ENCODE results near the gene KIF26B.
A peak's percentile ranks its signal among the peaks of the same experiment; 100 is the strongest.

The KIF26B gene

DNA sequence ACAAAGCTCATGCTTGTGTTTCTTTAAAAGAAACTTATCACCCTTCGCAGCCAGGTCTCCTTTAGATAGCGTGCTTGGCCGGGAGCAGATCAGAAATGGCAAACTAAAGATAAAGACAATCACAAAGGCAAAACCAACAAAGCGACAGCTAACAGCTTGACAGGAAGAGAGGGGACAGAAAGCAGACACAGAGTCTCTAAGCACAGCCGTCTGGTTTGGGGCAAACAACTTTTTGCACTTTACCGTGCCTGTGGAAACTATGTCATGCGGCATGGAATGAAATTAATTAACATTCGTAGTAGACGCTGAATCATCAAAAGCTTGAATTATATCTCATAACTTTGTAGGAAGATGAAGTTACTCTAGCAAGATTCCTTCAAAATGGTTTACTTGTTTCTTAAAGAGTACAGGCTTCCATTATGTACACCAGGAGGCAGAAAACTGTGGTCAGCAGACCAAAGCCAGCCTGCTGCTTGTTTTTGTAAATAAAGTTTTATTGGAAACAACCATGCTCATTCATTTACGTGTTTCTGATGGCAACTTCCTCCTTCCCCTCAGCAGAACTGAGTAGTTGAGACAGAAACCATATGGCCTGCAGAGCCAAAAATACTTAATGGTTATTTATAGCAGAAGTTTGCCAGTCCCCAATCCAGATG, 183.2 kb downstream of the KIF26B start:
- TF ChIP-seq, protein P1, sequence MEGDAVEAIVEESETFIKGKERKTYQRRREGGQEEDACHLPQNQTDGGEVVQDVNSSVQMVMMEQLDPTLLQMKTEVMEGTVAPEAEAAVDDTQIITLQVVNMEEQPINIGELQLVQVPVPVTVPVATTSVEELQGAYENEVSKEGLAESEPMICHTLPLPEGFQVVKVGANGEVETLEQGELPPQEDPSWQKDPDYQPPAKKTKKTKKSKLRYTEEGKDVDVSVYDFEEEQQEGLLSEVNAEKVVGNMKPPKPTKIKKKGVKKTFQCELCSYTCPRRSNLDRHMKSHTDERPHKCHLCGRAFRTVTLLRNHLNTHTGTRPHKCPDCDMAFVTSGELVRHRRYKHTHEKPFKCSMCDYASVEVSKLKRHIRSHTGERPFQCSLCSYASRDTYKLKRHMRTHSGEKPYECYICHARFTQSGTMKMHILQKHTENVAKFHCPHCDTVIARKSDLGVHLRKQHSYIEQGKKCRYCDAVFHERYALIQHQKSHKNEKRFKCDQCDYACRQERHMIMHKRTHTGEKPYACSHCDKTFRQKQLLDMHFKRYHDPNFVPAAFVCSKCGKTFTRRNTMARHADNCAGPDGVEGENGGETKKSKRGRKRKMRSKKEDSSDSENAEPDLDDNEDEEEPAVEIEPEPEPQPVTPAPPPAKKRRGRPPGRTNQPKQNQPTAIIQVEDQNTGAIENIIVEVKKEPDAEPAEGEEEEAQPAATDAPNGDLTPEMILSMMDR (IDR thresholded peaks at IDR 0.05; ENCODE audit: low read depth, low read length), result no peak
- TF ChIP-seq POLR2A (IDR thresholded peaks at IDR 0.05; ENCODE audit: extremely low read depth, insufficient read length), result no peak
- TF ChIP-seq, protein P2, sequence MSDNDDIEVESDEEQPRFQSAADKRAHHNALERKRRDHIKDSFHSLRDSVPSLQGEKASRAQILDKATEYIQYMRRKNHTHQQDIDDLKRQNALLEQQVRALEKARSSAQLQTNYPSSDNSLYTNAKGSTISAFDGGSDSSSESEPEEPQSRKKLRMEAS (IDR thresholded peaks at IDR 0.05; ENCODE audit: low read depth, low read length), result no peak
- no peak for TF ChIP-seq MYC (IDR thresholded peaks at IDR 0.05; ENCODE audit: low read depth, low read length)
- DNase-seq (ENCODE audit: low read depth), result peak; percentile 42

DNA sequence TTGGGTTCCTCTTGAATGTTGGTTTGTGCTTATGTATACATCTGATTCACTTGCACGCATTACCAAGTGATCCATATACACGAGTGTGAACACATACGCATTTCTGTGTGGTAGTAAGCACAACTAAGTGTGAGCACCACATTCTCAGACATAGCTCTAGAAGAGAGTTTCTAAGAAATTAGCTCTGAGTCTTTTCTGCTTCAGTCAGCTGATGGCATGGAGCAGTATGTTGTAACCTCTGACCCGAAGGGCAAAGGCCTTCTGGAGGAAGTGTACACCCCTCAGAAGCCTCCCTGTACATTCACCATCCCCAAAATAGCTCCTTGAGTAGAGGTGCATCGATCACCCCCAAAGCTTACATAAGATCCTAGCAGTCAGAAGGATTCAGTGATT, 183.7 kb downstream of the KIF26B start:
- no peak overlapping the region for H3K4me3 ChIP-seq (ENCODE audit: low read depth, low read length)
- DNase-seq (ENCODE audit: low read depth), result peak; percentile 7
- TF ChIP-seq MYC (IDR thresholded peaks at IDR 0.05; ENCODE audit: low read depth, low read length), result 0 out of 2 replicates have a peak, but pooled peaks have one; percentile 8
- no peak for TF ChIP-seq POLR2A (IDR thresholded peaks at IDR 0.05; ENCODE audit: extremely low read depth, insufficient read length)

More for the DNA sequence above, 183.2 kb downstream of the KIF26B start:
- no peak overlapping the region for H3K4me3 ChIP-seq (ENCODE audit: low read depth, low read length)

DNA sequence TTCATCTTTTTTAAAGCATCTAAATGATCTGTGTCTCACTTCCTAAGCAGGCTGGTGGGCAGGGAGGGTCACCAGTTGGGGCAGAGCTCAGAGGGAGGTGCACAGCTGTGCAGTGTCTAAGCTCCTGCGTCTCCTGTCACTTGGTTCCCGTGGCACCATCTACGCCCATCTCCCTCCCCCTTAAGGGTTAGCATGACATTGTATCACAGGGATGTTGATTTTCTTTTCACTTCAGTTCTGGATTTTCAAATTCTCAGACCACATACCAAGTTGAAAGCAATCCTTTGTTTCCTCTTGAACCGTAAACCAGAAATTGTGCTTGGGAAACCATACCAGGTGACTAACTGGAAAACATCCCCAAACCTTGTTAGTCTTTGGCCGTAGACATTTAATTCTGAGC, 187.0 kb downstream of the KIF26B start:
- TF ChIP-seq POLR2A (IDR thresholded peaks at IDR 0.05; ENCODE audit: extremely low read depth, insufficient read length), result no peak
- TF ChIP-seq, protein P1 (IDR thresholded peaks at IDR 0.05; ENCODE audit: low read depth, low read length), result no peak
- TF ChIP-seq, protein P2 (IDR thresholded peaks at IDR 0.05; ENCODE audit: low read depth, low read length), result no peak
- TF ChIP-seq MYC (IDR thresholded peaks at IDR 0.05; ENCODE audit: low read depth, low read length), result no peak
- H3K4me3 ChIP-seq (ENCODE audit: low read depth, low read length), result no peak overlapping the region
- DNase-seq (ENCODE audit: low read depth), result no peak

DNA sequence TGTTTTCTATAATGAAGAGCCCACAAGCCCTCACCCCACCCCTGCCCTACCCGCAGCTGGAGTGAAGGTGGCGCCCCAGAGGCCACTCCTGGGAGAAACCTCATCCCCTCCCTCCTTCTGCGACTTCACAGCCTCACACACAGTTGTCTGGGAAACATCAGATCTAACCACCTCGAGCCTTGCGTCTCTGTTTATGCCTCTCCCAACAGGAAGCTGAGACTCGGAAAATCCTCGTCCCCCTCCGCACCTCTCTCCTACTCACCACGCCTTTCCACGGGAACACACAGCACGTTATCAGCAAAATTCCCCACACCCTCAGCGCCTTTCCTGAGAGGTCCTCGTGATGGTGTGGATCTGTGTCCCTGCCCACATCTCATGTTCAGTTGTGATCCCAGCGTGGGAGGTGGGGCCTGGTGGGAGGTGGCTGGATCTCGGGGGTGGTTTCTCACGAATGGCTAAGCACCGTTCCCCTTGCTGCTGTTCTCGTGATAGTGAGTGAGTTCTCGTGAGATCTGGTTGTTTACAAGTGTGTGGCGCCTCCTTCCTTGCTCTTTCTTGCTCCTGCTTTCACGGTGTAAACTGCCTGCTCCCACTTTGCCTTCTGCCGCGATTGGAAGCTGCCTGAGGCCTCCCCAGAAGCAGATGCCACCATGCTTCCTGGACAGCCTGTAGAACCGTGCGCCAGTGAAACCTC, 190.6 kb downstream of the KIF26B start:
- no peak for DNase-seq (ENCODE audit: low read depth)
- TF ChIP-seq, protein P1 (IDR thresholded peaks at IDR 0.05; ENCODE audit: low read depth, low read length), result no peak
- TF ChIP-seq, protein P2 (IDR thresholded peaks at IDR 0.05; ENCODE audit: low read depth, low read length), result no peak
- TF ChIP-seq MYC (IDR thresholded peaks at IDR 0.05; ENCODE audit: low read depth, low read length), result no peak
- TF ChIP-seq POLR2A (IDR thresholded peaks at IDR 0.05; ENCODE audit: extremely low read depth, insufficient read length), result no peak
- H3K4me3 ChIP-seq (ENCODE audit: low read depth, low read length), result no peak overlapping the region

DNA sequence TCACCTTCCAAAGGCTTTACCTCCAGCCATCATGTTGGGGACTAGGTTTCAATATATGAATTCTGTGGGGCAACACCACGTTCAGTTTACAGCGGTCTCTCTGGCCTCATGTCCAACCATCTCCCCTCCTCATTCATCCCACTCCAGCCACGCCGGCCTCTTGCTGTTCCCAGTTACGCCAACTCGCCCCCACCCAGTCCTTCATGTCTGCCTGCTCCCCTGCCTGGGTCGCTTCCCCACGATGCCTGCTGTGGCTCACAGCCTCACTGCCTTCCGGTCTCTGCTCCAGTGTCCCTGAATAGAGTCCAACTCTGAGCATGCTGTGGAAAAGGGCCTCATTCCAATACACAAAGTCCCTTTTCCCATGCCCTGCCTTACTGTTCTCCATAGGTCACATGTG, 193.8 kb downstream of the KIF26B start:
- TF ChIP-seq MYC (IDR thresholded peaks at IDR 0.05; ENCODE audit: low read depth, low read length) (no peak), POLR2A (IDR thresholded peaks at IDR 0.05; ENCODE audit: extremely low read depth, insufficient read length) (no peak)
- TF ChIP-seq, protein P1 (IDR thresholded peaks at IDR 0.05; ENCODE audit: low read depth, low read length), result no peak
- TF ChIP-seq, protein P2 (IDR thresholded peaks at IDR 0.05; ENCODE audit: low read depth, low read length), result no peak
- H3K4me3 ChIP-seq (ENCODE audit: low read depth, low read length), result no peak overlapping the region
- no peak for DNase-seq (ENCODE audit: low read depth)

DNA sequence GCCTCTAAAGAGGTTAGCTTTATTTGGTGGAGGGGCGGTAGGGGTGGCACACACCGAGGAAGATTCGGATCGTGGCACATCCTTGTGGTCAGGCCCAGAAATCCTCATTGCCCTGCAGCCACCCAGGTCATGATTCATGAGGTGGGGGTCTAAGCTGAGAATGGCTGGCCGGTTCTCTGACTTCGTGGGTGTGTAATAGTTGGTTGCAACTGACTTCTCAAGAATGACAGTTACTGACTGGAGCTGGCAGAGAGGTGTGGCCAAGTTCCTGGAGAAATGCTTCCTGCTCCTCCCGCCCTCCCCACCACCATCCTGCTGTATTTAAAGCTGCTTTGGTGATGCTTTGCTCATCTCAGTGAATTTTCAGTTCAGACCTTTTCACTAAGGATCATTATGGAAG, 198.6 kb downstream of the KIF26B start:
- H3K4me3 ChIP-seq (ENCODE audit: low read depth, low read length), result no peak overlapping the region
- no peak for DNase-seq (ENCODE audit: low read depth)
- no peak for TF ChIP-seq POLR2A (IDR thresholded peaks at IDR 0.05; ENCODE audit: extremely low read depth, insufficient read length)
- no peak for TF ChIP-seq MYC (IDR thresholded peaks at IDR 0.05; ENCODE audit: low read depth, low read length)
- TF ChIP-seq, protein P1 (IDR thresholded peaks at IDR 0.05; ENCODE audit: low read depth, low read length), result no peak
- TF ChIP-seq, protein P2 (IDR thresholded peaks at IDR 0.05; ENCODE audit: low read depth, low read length), result no peak

Data from NB4 (cell line).